Esophagus squamous epithelium (tissue), 5 donors: ENCODE data around the gene CLCN2. TPM values are rescaled to one million over a fixed set of nuclear protein-coding genes. Genes with fewer than 3 reads are reported as not detected.

ENCODE experiments used
- DNase-seq: peaks from one replicate; lab custom pipeline; 2025; lab: John Stamatoyannopoulos, UW
- H3K27ac ChIP-seq, 4 donors: fragments of 200-600 bp; sonication (generic); one replicate each; pipeline ENCODE4 v1.5.1; 2016 to 2019; ENCODE audit warnings: mild to moderate bottlenecking in 1 of 4
- H3K27me3 ChIP-seq, 4 donors: fragments of 200-600 bp; sonication (generic); 1 replicate in 3 of 4; 2 replicates in 1 of 4; pipeline versions ENCODE4 v1.5.1 to v1.6.0; 2017 to 2021; ENCODE audit warnings: antibody characterized with exemption in 1 of 4
- H3K36me3 ChIP-seq, 3 donors: fragments of 200-600 bp; sonication (generic); one replicate each; pipeline ENCODE4 v1.5.1; 2016 to 2019
- H3K4me1 ChIP-seq, 3 donors: fragments of 200-600 bp; sonication (generic); one replicate each; pipeline ENCODE4 v1.5.1; 2017 to 2019
- H3K4me3 ChIP-seq, 4 donors: fragments of 200-600 bp; sonication (generic); 1 replicate in 3 of 4; 2 replicates in 1 of 4; pipeline ENCODE4 v1.5.1; 2016 to 2019; ENCODE audit warnings: mild to moderate bottlenecking in 2 of 4, moderate library complexity in 1 of 4
- H3K9me3 ChIP-seq, 3 donors: fragments of 200-600 bp; sonication (generic); one replicate each; pipeline ENCODE4 v1.5.1; 2016 to 2019
- CTCF ChIP-seq, 6 experiments: fragments of 450-650 bp in 4 of 6; fragments of 200-600 bp in 2 of 6; sonication (generic) in 2 of 6; IDR thresholded peaks; one replicate each; pipeline ENCODE4 v1.5.1; 2016 to 2019; ENCODE audit warnings: antibody characterized with exemption in 6 of 6, mild to moderate bottlenecking in 4 of 6, moderate library complexity in 4 of 6
- POLR2A ChIP-seq, 4 donors: fragments of 450-650 bp; IDR thresholded peaks; one replicate each; pipeline ENCODE4 v1.6.1; 2017; ENCODE audit warnings: antibody characterized with exemption in 4 of 4, mild to moderate bottlenecking in 4 of 4, moderate library complexity in 3 of 4
- WGBS, 2 donors: methylation state at CpG; one replicate each; pipeline ENCODE4 v1.1.5; 2018; 5-methylcytosine and 5-hydroxymethylcytosine counted together
- intact Hi-C: fragments of 100-400 bp; cut with DNase I; formaldehyde crosslinking; loops from one replicate; pipeline ENCODE4 v1.15.0; 2022
- total RNA-seq, 4 donors: library from RNA; depleted of rRNA; stranded (reverse); fragments of >200 nt; gene quantifications; one replicate each; pipeline ENCODE4 v1.1.0, GENCODE V29; 2016
- donor health status: DM: yes; HTN: yes; CAD: no.

CLCN2 gene
- total RNA-seq, 4 donors from 2014 or later: 2.1 to 4.2 (median 3.0) TPM

DNA sequence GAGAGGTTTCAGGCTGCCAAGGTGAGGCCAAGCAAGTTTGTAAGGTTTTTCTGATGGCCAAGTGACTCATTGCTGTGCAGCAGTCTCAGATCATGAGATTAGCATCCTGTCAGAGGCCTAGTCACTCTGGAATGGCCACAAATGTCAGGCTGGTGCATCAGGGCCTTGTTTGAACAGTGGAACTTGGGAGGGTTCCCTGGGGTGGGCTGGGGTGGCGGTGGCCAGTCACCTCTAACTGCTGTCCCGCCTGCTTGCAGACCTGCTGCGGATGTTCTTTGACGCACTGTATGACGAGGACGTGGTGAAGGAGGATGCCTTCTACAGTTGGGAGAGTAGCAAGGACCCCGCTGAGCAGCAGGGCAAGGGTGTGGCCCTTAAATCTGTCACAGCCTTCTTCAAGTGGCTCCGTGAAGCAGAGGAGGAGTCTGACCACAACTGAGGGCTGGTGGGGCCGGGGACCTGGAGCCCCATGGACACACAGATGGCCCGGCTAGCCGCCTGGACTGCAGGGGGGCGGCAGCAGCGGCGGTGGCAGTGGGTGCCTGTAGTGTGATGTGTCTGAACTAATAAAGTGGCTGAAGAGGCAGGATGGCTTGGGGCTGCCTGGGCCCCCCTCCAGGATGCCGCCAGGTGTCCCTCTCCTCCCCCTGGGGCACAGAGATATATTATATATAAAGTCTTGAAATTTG is 26.8 kb downstream of the CLCN2 start:
- no peak overlapping the region for H3K4me3 ChIP-seq
- TF ChIP-seq POLR2A (IDR thresholded peaks at IDR 0.05): no peak
- TF ChIP-seq CTCF (IDR thresholded peaks at IDR 0.05): no peak
- H3K36me3 ChIP-seq: peaks cover 29 to 58% (median 43%) of the 10 kb centered on the region in 3 donors
- H3K4me1 ChIP-seq: peaks cover 35 to 85% (median 38%) of the 10 kb centered on the region in 3 donors
- no peaks in the 10 kb centered on the region for H3K9me3 ChIP-seq
- WGBS, 2 donors: 69 to 82% methylated on average over 7 to 15 of the region's 15 CpGs
- H3K27ac ChIP-seq: peak overlapping the region; percentile 78 to 99 (median 94)
- H3K27me3 ChIP-seq: no peaks in the 10 kb centered on the region
- intact Hi-C loops: no loop called here
- no peak for DNase-seq

- Histone ChIP-seq H3K36me3 (peaks cover 38 to 67% (median 52%) of the 10 kb centered on the region in 3 donors), H3K27ac (peak overlapping the region; percentile 33 to 99 (median 68))
- 73 to 84% methylated on average over 3 of the region's 3 CpGs for WGBS, 2 donors
These were observed 27.7 kb downstream of the CLCN2 start for GRCh38 chr3:184333700-184334099.

DNA sequence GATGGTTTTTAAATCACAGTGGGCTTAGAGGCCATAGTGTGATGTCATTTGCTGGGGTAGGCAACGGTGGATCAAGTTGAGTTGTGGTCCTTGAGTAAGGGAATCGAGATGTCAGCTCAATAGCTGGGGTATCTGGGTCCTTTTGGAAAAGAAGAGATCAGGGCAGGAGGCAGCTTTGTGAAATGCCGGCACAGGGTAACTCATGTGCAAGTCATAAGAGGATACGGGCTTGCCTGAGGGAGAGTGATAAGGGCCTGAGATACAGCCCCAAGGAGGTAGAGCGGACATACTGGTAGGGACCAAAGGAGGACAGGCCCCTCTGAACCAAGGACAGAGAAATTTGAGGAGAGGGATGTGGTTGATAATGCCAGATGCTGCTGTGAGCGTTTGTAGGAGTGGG is 28.2 kb downstream of the CLCN2 start:
- Histone ChIP-seq H3K4me1 (peaks cover 20 to 76% (median 24%) of the 10 kb centered on the region in 3 donors), H3K9me3 (no peaks in the 10 kb centered on the region), H3K27me3 (no peaks in the 10 kb centered on the region), H3K27ac (peak overlapping the region; percentile 33 to 99 (median 85)), H3K4me3 (no peak overlapping the region), H3K36me3 (peaks cover 43 to 72% (median 57%) of the 10 kb centered on the region in 3 donors)
- 79 to 87% methylated on average over 6 of the region's 6 CpGs for WGBS, 2 donors
- no peak for DNase-seq
- TF ChIP-seq POLR2A (IDR thresholded peaks at IDR 0.05) (no peak), CTCF (IDR thresholded peaks at IDR 0.05) (no peak)
- intact Hi-C loops: no loop called here

More at GRCh38 chr3:184333700-184334099, 27.7 kb downstream of the CLCN2 start:
- peaks cover 25 to 77% (median 29%) of the 10 kb centered on the region in 3 donors for H3K4me1 ChIP-seq
- TF ChIP-seq CTCF (IDR thresholded peaks at IDR 0.05) (no peak), POLR2A (IDR thresholded peaks at IDR 0.05) (no peak)
- no peaks in the 10 kb centered on the region for H3K9me3 ChIP-seq
- no peak for DNase-seq
- intact Hi-C loops: no loop called here
- no peaks in the 10 kb centered on the region for H3K27me3 ChIP-seq
- H3K4me3 ChIP-seq: no peak overlapping the region

DNA sequence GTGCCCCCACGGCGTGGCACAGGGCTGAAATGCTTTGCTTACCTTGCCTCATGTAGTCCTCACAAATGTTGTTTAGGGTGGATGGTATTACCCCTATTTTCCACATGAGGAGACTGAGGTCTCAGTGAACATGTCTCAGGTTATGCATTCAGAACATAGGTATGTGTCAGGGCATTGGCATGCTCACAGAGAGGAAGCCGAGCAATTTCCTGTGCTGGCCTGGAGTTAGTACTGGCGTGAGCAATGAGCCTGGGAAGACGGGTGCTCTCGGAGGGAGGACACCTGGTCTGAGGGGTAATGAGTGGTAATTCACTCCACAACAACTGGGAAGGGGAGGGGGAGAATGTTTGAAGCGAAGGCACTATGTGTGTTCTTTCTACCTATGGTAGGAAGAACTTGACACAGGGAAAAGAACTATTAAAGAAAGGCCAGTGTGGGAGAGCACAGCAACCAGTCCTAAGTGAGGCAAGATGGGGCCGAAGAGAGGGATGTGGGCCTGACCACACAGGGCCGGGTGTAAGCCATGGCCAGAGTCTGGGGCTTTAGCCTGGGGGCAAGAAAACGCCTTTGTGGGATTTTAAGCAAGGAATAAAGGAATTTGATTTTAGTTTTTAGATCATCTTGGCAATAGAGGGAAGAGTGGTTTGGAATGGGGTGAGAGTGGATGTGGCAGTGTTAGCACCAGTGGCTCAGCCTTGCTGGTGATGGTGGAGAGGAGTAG is 28.9 kb downstream of the CLCN2 start:
- 58 to 67% methylated on average over 10 of the region's 10 CpGs for WGBS, 2 donors

More for the DNA sequence above, 28.9 kb downstream of the CLCN2 start:
- Histone ChIP-seq H3K4me1 (peaks cover 14 to 69% (median 17%) of the 10 kb centered on the region in 3 donors), H3K27ac (peak overlapping the region; percentile 33 to 99 (median 85)), H3K4me3 (no peak overlapping the region), H3K9me3 (no peaks in the 10 kb centered on the region), H3K36me3 (peaks cover 50 to 79% (median 64%) of the 10 kb centered on the region in 3 donors), H3K27me3 (no peaks in the 10 kb centered on the region)
- intact Hi-C loops: no loop called here
- no peak for DNase-seq
- TF ChIP-seq POLR2A (IDR thresholded peaks at IDR 0.05): no peak
- TF ChIP-seq CTCF (IDR thresholded peaks at IDR 0.05): no peak
